Measurements from ENCODE around the gene ALG5.
A peak's percentile ranks its signal among the peaks of the same experiment; 100 is the strongest.

ALG5 gene

GRCh38 chr13:36979361-36980050 is 19.6 kb downstream of the ALG5 start:
- DNase-seq (ENCODE audit: low read depth in 3 of 3) = no peak

- no peak for DNase-seq (ENCODE audit: low read depth in 3 of 3)
These were observed 24.0 kb downstream of the ALG5 start for GRCh38 chr13:36975172-36975571.

- DNase-seq (ENCODE audit: low read depth in 3 of 3) = no peak
These were observed 25.4 kb downstream of the ALG5 start for GRCh38 chr13:36973621-36974295.

GRCh38 chr13:36973009-36973408 is 26.1 kb downstream of the ALG5 start:
- no peak for DNase-seq (ENCODE audit: low read depth in 3 of 3)

- no peak for DNase-seq (ENCODE audit: low read depth in 3 of 3)
These were observed 32.7 kb downstream of the ALG5 start for GRCh38 chr13:36966404-36966803.

GRCh38 chr13:36965767-36966166 is 33.4 kb downstream of the ALG5 start:
- no peak for DNase-seq (ENCODE audit: low read depth in 3 of 3)

GRCh38 chr13:36959456-36960116 is 39.6 kb downstream of the ALG5 start:
- no peak for DNase-seq (ENCODE audit: low read depth in 3 of 3)

- DNase-seq (ENCODE audit: low read depth in 3 of 3) = no peak
These were observed 44.6 kb downstream of the ALG5 start for GRCh38 chr13:36954542-36954941.

GRCh38 chr13:36950920-36951319 is 48.2 kb downstream of the ALG5 start:
- DNase-seq (ENCODE audit: low read depth in 3 of 3) = no peak

GRCh38 chr13:36950330-36950729 is 48.8 kb downstream of the ALG5 start:
- no peak for DNase-seq (ENCODE audit: low read depth in 3 of 3)

- no peak for DNase-seq (ENCODE audit: low read depth in 3 of 3)
These were observed 54.1 kb downstream of the ALG5 start for GRCh38 chr13:36945078-36945477.

GRCh38 chr13:36925603-36926002 is 73.5 kb downstream of the ALG5 start:
- no peak for DNase-seq (ENCODE audit: low read depth in 3 of 3)

GRCh38 chr13:36924001-36924400 is 75.1 kb downstream of the ALG5 start:
- DNase-seq (ENCODE audit: low read depth in 3 of 3) = no peak

- DNase-seq (ENCODE audit: low read depth in 3 of 3) = no peak
These were observed 77.4 kb downstream of the ALG5 start for GRCh38 chr13:36921631-36922301.

GRCh38 chr13:36920616-36921185 is 78.4 kb downstream of the ALG5 start:
- no peak for DNase-seq (ENCODE audit: low read depth in 3 of 3)

GRCh38 chr13:36919833-36920615 is 79.1 kb downstream of the ALG5 start, which contains the start of gene SMAD9:
Gene SMAD9 (minus strand): TSS chr13:36920238. CDS start chr13:36879689, 40,549 bp downstream.
- peak in 1 of 3 experiments; percentile 35 for DNase-seq (ENCODE audit: low read depth in 3 of 3)

GRCh38 chr13:36919171-36919832 is 79.8 kb downstream of the ALG5 start:
- DNase-seq (ENCODE audit: low read depth in 3 of 3) = peak in 1 of 3 experiments; percentile 2

- DNase-seq (ENCODE audit: low read depth in 3 of 3) = no peak
These were observed 80.7 kb downstream of the ALG5 start for GRCh38 chr13:36918246-36919131.

- no peak for DNase-seq (ENCODE audit: low read depth in 3 of 3)
These were observed 81.8 kb downstream of the ALG5 start for GRCh38 chr13:36917311-36917710.

Data from stimulated activated CD4-positive, alpha-beta T cell treated with anti-CD3 and anti-CD28 coated beads, TNF-alpha, amount 100 ng/mL, for 24 hours (primary cell).